NCI-H2107 treated with DMSO at 0.1 percent for 48 hours (cell line): ENCODE results near the gene GALR3.

Experiments
- DNase-seq: peaks from one replicate; lab custom pipeline; 2025; ENCODE audit not compliant: unreplicated experiment; lab: John Stamatoyannopoulos, UW

GALR3 gene

DNA sequence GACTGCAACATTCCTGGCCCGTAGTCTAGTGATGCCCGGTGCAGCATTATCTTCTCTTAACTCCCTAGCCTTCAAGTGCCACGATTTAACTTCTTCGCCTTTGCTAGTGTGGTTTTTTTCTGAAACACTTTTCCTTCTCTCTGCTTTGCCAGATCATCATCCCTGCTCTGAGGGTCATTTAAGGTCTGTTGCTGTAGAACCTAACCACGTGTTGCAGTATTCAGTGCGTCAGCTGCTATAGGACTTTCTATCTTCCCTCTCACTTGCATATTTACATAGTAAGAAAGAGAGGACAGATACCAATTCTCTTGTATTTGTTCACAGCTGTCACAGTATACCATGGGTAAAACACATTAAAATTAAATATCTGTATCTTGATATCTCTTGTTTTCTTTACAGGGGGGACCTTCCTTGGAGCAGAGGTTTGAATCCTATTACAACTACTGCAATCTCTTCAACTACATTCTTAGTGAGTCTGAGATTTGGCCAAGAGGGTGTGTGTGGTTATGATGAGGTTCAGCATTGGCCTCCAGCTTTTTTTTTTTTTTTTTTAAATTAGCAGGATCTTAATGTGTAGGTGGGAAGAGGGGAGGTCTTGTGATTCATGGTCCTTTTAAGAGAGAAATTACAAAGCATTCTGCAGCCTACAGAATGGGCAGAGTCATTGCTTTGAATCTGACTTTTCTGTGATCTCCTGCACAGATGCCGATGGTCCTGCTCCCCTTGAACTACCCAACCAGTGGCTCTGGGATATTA is 39.6 kb downstream of the GALR3 start:
- DNase-seq: no peak

DNA sequence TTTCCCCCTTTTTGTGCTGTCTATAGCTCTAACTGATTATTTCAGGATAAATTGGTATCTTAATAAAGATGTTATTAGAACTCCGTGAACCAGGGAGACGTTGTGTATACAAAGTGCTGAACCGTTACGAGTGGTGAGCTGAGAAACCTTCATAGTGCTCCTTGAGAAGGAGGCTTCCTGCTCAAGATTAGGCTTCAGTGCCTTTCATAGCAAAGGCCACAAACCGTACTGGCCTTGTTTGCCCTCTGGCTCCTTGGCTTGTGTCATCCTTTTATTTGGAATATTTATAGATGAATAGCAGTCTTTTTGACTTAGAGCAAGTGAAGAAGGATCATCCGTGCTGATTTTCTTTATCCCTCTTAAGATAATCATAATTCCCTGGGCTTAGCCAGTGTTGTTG is 42.3 kb downstream of the GALR3 start:
- DNase-seq: no peak

DNA sequence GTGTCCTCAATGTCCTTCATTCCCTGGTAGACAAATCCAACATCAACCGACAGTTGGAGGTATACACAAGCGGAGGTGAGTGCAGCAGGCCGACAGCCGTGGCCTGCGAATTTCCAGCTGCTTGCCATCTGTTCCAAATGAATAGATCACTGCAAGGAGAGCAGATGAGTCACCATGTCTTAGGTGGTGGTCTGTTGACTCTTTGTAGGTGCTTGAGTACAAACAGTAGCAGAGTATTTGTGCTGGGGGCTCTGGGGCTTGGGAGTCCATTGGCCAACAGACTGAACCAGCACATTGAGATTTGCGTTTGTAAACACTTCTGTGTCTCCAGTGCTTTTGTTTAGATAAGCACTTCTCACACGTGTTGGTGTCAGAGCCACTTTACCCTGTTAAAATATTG is 47.1 kb downstream of the GALR3 start:
- no peak for DNase-seq
